ENCODE measurements around the gene PTPRM.

The PTPRM gene

DNA sequence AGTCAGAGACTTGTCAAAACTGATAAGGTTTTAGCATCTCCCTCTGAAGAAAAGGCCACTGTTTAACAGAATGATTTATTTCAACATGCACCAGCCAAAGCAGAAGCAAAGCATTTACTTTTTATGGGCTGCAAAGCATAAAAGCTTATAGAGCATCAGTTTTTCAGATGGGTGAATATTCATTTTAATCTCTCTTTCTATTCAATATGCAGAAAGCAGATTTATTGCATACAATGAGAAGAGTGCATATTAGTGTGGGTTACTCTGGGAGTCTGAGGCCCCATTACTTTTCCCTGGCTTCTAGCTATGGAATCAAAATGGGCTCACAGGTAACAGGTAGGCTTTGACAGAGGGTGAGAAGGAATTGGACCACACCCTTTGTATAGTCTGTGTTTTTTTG is 9.0 kb downstream of the PTPRM start:
- no peak for DNase-seq (ENCODE audit: low read depth)
- no peak overlapping the region for H3K4me3 ChIP-seq (ENCODE audit: low read depth, low read length)

GRCh38 chr18:7576685-7577084 is 9.6 kb downstream of the PTPRM start:
- no peak for TF ChIP-seq CTCF (conservative IDR thresholded peaks at IDR 0.05; ENCODE audit: low read depth, low read length)
- H3K4me3 ChIP-seq (ENCODE audit: low read depth, low read length): no peak overlapping the region
- peak; percentile 52 for DNase-seq (ENCODE audit: low read depth)

More for the DNA sequence above, 9.0 kb downstream of the PTPRM start:
- TF ChIP-seq CTCF (conservative IDR thresholded peaks at IDR 0.05; ENCODE audit: low read depth, low read length): no peak

GRCh38 chr18:7577706-7578105 is 10.6 kb downstream of the PTPRM start:
- no peak for TF ChIP-seq CTCF (conservative IDR thresholded peaks at IDR 0.05; ENCODE audit: low read depth, low read length)
- no peak overlapping the region for H3K4me3 ChIP-seq (ENCODE audit: low read depth, low read length)
- DNase-seq (ENCODE audit: low read depth): peak; percentile 92

GRCh38 chr18:7579176-7579917 is 12.2 kb downstream of the PTPRM start:
- no peak for TF ChIP-seq CTCF (conservative IDR thresholded peaks at IDR 0.05; ENCODE audit: low read depth, low read length)
- DNase-seq (ENCODE audit: low read depth): peak; percentile 45
- no peak overlapping the region for H3K4me3 ChIP-seq (ENCODE audit: low read depth, low read length)

- no peak for TF ChIP-seq CTCF (conservative IDR thresholded peaks at IDR 0.05; ENCODE audit: low read depth, low read length)
- H3K4me3 ChIP-seq (ENCODE audit: low read depth, low read length): no peak overlapping the region
- DNase-seq (ENCODE audit: low read depth): no peak
These were observed 12.9 kb downstream of the PTPRM start for GRCh38 chr18:7579918-7580542.

DNA sequence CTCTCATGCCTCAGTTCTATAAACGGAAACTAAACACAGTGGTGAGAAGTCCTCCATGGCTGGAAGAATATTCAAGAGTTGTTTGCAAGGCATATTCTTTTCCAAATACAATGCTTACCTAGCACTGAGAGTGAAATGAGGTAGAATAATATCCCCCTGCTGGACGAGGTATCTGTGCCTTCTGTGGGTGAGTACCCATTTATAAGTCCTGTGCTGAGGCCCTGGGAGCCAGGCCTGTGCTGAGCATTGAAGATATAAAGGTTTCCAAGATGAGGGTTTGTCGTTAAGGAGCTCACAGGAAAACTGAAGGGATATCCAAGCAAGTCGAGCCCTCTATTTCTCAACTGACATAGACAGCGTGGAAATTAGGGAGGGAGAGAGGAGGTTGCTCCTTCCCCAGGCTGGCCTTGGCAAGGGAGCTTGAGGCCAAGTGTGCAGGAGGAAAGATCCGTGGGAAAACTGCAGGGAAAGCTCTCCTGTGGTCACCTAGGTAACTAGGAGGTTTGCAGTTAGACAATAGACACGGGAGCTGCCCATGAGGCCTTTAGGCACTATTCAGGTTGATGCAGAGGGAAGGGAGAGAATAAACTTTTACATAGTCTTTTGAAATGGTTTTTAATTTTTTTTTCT is 17.6 kb downstream of the PTPRM start:
- TF ChIP-seq CTCF (conservative IDR thresholded peaks at IDR 0.05; ENCODE audit: low read depth, low read length): no peak
- no peak for DNase-seq (ENCODE audit: low read depth)
- no peak overlapping the region for H3K4me3 ChIP-seq (ENCODE audit: low read depth, low read length)

All from choroid plexus epithelial cell (primary cell).